Fibroblast of pulmonary artery (primary cell): ENCODE data around the gene RHOB.
A peak's percentile ranks its signal among the peaks of the same experiment; 100 is the strongest.

Experiments
- DNase-seq: peaks from one replicate; pipeline ENCODE4 v3.0.0-alpha.2; 2010; ENCODE audit warnings: low read depth
- H3K4me3 ChIP-seq: replicated peaks from 2 replicates; pipeline ENCODE4 v1.5.1; 2011; ENCODE audit warnings: low read depth, mild to moderate bottlenecking, control low read depth, low read length, moderate library complexity
- TF ChIP-seq, protein P1 (sequence below): IDR thresholded peaks from 2 replicates; pipeline ENCODE4 v1.5.1; 2011; ENCODE audit warnings: mild to moderate bottlenecking, control low read depth, low read length, inconsistent platforms; ENCODE audit errors: missing control alignments

RHOB gene

GRCh38 chr2:20438334-20439192 is 8.3 kb upstream of the RHOB start:
- peak; percentile 93 for DNase-seq
- peak overlapping the region; percentile 27 for H3K4me3 ChIP-seq
- TF ChIP-seq, protein P1, sequence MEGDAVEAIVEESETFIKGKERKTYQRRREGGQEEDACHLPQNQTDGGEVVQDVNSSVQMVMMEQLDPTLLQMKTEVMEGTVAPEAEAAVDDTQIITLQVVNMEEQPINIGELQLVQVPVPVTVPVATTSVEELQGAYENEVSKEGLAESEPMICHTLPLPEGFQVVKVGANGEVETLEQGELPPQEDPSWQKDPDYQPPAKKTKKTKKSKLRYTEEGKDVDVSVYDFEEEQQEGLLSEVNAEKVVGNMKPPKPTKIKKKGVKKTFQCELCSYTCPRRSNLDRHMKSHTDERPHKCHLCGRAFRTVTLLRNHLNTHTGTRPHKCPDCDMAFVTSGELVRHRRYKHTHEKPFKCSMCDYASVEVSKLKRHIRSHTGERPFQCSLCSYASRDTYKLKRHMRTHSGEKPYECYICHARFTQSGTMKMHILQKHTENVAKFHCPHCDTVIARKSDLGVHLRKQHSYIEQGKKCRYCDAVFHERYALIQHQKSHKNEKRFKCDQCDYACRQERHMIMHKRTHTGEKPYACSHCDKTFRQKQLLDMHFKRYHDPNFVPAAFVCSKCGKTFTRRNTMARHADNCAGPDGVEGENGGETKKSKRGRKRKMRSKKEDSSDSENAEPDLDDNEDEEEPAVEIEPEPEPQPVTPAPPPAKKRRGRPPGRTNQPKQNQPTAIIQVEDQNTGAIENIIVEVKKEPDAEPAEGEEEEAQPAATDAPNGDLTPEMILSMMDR, result no peak

- H3K4me3 ChIP-seq, result peak overlapping the region; percentile 27
- peak; percentile 53 for DNase-seq
Observed at GRCh38 chr2:20439193-20439475, 7.7 kb upstream of the RHOB start.

DNA sequence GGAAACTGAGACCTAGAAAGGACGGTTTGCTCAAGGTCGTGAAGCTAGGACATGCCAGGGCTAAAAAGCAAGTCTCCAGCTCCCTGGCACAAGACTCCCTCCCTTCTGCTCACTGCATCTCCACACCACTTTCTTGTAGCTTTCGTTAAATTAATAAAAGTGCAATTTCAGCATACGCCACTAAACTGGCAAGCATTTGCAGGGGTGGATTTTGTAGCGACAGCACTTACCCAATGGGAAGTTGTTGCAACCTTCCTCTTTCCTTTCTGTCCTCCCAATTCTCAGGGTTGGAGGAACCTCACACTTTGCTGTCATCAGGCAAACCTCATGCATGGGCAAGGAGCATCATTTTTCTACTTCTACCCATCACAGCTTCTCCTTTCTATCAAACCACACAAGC is 7.4 kb upstream of the RHOB start:
- no peak overlapping the region for H3K4me3 ChIP-seq
- TF ChIP-seq, protein P1, result no peak
- DNase-seq, result peak; percentile 53

More at GRCh38 chr2:20439193-20439475, 7.7 kb upstream of the RHOB start:
- TF ChIP-seq, protein P1, result no peak

GRCh38 chr2:20440001-20440560 is 6.8 kb upstream of the RHOB start:
- DNase-seq, result no peak
- TF ChIP-seq, protein P1, result no peak
- H3K4me3 ChIP-seq, result no peak overlapping the region

GRCh38 chr2:20443276-20443920 is 3.5 kb upstream of the RHOB start:
- DNase-seq, result peak; percentile 74

DNA sequence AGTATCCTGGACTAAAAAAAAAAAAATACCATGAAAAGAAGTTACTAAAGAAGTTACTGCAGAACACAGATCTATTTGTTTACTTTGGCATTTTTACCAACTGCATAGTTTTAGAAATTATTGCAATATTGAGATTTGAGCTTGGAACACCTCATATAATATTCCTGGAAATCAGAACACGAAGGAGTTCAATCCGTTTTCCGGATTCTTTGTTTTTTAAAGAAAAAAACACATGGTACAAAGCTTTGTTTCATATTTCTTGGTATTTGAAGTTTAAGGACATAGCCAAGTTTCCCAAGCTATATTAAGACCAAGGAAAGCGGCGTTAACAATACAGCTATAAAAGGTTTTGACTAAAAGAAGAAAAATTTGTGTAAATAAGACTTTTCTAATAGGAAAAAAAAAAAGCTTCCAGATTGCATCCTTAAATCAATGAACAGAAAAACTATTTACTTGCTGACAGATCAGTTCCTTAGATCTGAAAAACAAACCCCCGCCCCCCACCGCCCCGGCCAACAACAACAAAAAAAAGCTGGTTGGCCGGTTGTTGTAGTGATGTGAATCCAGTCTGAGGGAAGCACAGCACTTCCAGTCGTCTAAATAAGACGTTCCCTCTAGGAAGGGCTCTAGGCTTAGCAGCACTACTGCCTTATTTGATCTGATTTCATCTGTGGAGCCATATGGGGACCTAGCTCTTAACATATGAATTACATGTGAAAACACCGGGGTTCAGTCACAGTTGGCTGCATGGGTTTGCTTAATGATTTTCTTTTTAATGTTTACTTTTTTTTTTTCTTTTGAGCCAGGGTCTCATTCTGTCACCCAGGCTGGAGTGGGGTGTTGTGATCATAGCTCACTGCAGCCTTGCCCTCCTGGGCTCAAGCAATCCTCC is 2.5 kb upstream of the RHOB start:
- DNase-seq, result peak; percentile 82
- no peak overlapping the region for H3K4me3 ChIP-seq

More at GRCh38 chr2:20443276-20443920, 3.5 kb upstream of the RHOB start:
- H3K4me3 ChIP-seq, result no peak overlapping the region
- TF ChIP-seq, protein P1, result peak; percentile 46

More for the DNA sequence above, 2.5 kb upstream of the RHOB start:
- TF ChIP-seq, protein P1, result no peak
